GM23248 (cell line): ENCODE results near the gene CD46. TPM values are rescaled to one million over a fixed set of nuclear protein-coding genes. Genes with fewer than 3 reads are reported as not detected.

ENCODE experiments used
- DNase-seq: peaks from one replicate; pipeline ENCODE4 v3.0.0-alpha.2; 2015
- H2AFZ ChIP-seq: fragments of 200-600 bp; sonication (generic); 2 replicates; pipeline ENCODE4 v1.6.1; 2016; ENCODE audit warnings: antibody characterized with exemption
- H3F3A ChIP-seq: fragments of 200-600 bp; sonication (generic); 2 replicates; pipeline ENCODE4 v1.6.1; 2016; ENCODE audit warnings: mild to moderate bottlenecking, antibody characterized with exemption, mixed run types; ENCODE audit not compliant: insufficient read depth
- H3K27ac ChIP-seq: fragments of 200-600 bp; sonication (generic); 2 replicates; pipeline ENCODE4 v1.5.1; 2016; ENCODE audit warnings: mild to moderate bottlenecking
- H3K27me3 ChIP-seq: fragments of 200-600 bp; sonication (generic); replicated peaks from 2 replicates; pipeline ENCODE4 v1.6.1; 2016; ENCODE audit warnings: mild to moderate bottlenecking; ENCODE audit not compliant: insufficient read depth
- H3K36me3 ChIP-seq: fragments of 200-600 bp; sonication (generic); 2 replicates; pipeline ENCODE4 v1.6.1; 2016; ENCODE audit warnings: low read depth, mild to moderate bottlenecking
- H3K4me1 ChIP-seq: fragments of 200-600 bp; sonication (generic); 2 replicates; pipeline ENCODE4 v1.6.1; 2016; ENCODE audit warnings: mild to moderate bottlenecking; ENCODE audit not compliant: insufficient read depth
- H3K4me2 ChIP-seq: fragments of 200-600 bp; sonication (generic); one replicate; pipeline ENCODE4 v1.6.1; 2016; ENCODE audit warnings: mild to moderate bottlenecking; ENCODE audit not compliant: unreplicated experiment
- H3K4me3 ChIP-seq: fragments of 200-600 bp; sonication (generic); 2 replicates; pipeline ENCODE4 v1.5.1; 2016; ENCODE audit warnings: mild to moderate bottlenecking
- H3K79me2 ChIP-seq: fragments of 200-600 bp; sonication (generic); 2 replicates; pipeline ENCODE4 v1.6.1; 2016; ENCODE audit warnings: mild to moderate bottlenecking; ENCODE audit not compliant: insufficient read depth
- H3K9ac ChIP-seq: fragments of 200-600 bp; sonication (generic); 2 replicates; pipeline ENCODE4 v1.6.1; 2016; ENCODE audit warnings: mild to moderate bottlenecking
- H3K9me2 ChIP-seq: fragments of 200-600 bp; sonication (generic); 2 replicates; pipeline ENCODE4 v1.6.1; 2016; ENCODE audit warnings: mixed run types, mild to moderate bottlenecking, moderate library complexity; ENCODE audit not compliant: insufficient read depth
- H3K9me3 ChIP-seq: fragments of 200-600 bp; sonication (generic); one replicate; pipeline ENCODE4 v1.6.1; 2017; ENCODE audit warnings: low read depth
- H4K20me1 ChIP-seq: fragments of 200-600 bp; sonication (generic); 2 replicates; pipeline ENCODE4 v1.6.0; 2016; ENCODE audit not compliant: insufficient read depth
- EZH2 ChIP-seq: fragments of 200-600 bp; sonication (generic); IDR thresholded peaks from 2 replicates; pipeline ENCODE4 v1.6.1; 2018; ENCODE audit warnings: antibody characterized with exemption, mild to moderate bottlenecking; ENCODE audit not compliant: insufficient read depth, poor library complexity, severe bottlenecking
- EZH2phosphoT487 ChIP-seq: fragments of 200-600 bp; sonication (generic); IDR thresholded peaks from 2 replicates; pipeline ENCODE4 v1.6.1; 2018; ENCODE audit warnings: antibody characterized with exemption, moderate library complexity, mild to moderate bottlenecking, low read depth; ENCODE audit not compliant: insufficient read depth
- WGBS, 2 experiments: methylation state at CpG; one replicate each; pipeline ENCODE4 v1.1.6; 2015 to 2017; ENCODE audit warnings: low lambda C conversion rate in 2 of 2, low coverage in 1 of 2; ENCODE audit errors: missing lambda C conversion rate in 2 of 2; 5-methylcytosine and 5-hydroxymethylcytosine counted together
- in situ Hi-C: fragments of 300-500 bp; cut with MboI; formaldehyde crosslinking; loops from 2 replicates; pipeline ENCODE4 v1.15.0; 2020
- polyA plus RNA-seq: library from polyadenylated mRNA; unstranded; fragments of >200 nt; fragmentation: Nextera tagmentation; extraction: Ambion mirVana; gene quantifications from 2 replicates; pipeline ENCODE4 v1.2.1, GENCODE V29; 2016
- total RNA-seq: library from RNA; depleted of rRNA; stranded (reverse); fragments of >200 nt; shearing (Covaris generic); gene quantifications from 2 replicates; pipeline ENCODE4 v1.2.3, GENCODE V29; 2014

Gene CD46
- total and polyA plus RNA-seq, 2 experiments from 2014 or later: 49.2 to 117 TPM

- Histone ChIP-seq H3K9me2 (no peaks in the 10 kb centered on the region), H3K4me1 (peaks cover 35% of the 10 kb centered on the region), H3K27me3 (no peaks in the 10 kb centered on the region), H3K9ac (no peak overlapping the region), H3K4me3 (no peak overlapping the region), H2AFZ (no peak overlapping the region), H3F3A (peaks cover 17% of the 10 kb centered on the region), H3K36me3 (no peaks in the 10 kb centered on the region), H3K4me2 (no peak overlapping the region), H4K20me1 (no peaks in the 10 kb centered on the region), H3K79me2 (no peaks in the 10 kb centered on the region), H3K27ac (no peak overlapping the region), H3K9me3 (no peaks in the 10 kb centered on the region)
- in situ Hi-C loops: no loop called here
- DNase-seq: no peak
- TF ChIP-seq EZH2 (no peak), EZH2phosphoT487 (no peak)
- 97 to 100% methylated on average over 7 to 8 of the region's 8 CpGs for WGBS, 2 experiments
Observed at GRCh38 chr1:207811319-207811718, 59.5 kb downstream of the CD46 start.

DNA sequence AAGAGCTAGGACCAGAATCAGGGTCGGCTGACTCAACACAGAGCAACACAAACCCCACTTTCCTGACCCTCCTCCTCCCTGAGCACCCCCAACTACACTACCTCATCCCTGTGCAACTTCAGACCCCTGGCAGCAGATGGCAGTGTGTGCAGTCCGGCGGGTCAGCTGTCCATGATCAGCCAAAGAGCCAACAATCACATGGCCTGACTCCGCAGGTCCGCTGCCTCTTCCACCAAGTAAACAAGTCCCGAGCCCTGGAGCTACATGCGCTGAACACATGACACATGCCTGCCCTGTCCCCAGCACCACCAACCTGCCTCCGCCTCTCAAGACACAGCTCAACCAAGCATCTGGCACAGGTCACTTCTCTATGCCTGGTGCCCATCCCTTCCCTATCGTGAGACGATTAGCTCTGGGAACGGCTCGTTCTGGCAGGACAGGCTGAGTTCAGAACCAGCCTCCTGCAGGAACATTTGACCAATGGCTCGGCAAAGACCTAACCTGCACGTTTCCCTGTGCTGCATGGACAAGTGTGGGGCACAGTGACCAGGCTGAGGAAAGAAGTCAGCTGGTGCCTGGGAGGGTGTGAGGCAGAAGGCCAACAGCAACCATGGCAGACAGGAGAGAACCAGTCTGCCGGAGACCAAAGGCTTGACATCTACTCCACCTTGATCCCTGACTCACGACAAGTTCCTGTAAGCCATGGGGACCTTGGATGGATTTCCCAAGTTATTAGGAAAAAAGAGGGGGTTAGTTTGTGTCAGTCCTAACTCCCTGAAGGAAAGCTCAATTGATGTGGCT, 60.3 kb downstream of the CD46 start:
- Histone ChIP-seq H3K9ac (no peak overlapping the region), H3F3A (peaks cover 17% of the 10 kb centered on the region), H3K79me2 (no peaks in the 10 kb centered on the region), H3K36me3 (no peaks in the 10 kb centered on the region), H3K27ac (no peak overlapping the region), H3K9me2 (no peaks in the 10 kb centered on the region), H4K20me1 (no peaks in the 10 kb centered on the region), H3K27me3 (no peaks in the 10 kb centered on the region), H2AFZ (no peak overlapping the region), H3K4me3 (no peak overlapping the region), H3K4me2 (no peak overlapping the region), H3K4me1 (peaks cover 34% of the 10 kb centered on the region), H3K9me3 (no peaks in the 10 kb centered on the region)
- DNase-seq: peak; percentile 31
- WGBS, 2 experiments: 88 to 91% methylated on average over 16 of the region's 16 CpGs
- in situ Hi-C loops: no loop called here
- no peak for TF ChIP-seq EZH2phosphoT487

- no peak overlapping the region for H3K9ac ChIP-seq
- no peak overlapping the region for H2AFZ ChIP-seq
- H4K20me1 ChIP-seq: no peaks in the 10 kb centered on the region
- H3K4me3 ChIP-seq: no peak overlapping the region
- no peaks in the 10 kb centered on the region for H3K27me3 ChIP-seq
- H3K9me2 ChIP-seq: no peaks in the 10 kb centered on the region
- H3K27ac ChIP-seq: no peak overlapping the region
- H3K4me1 ChIP-seq: peaks cover 34% of the 10 kb centered on the region
- H3K36me3 ChIP-seq: no peaks in the 10 kb centered on the region
- peaks cover 17% of the 10 kb centered on the region for H3F3A ChIP-seq
- no peak for DNase-seq
- no peaks in the 10 kb centered on the region for H3K9me3 ChIP-seq
- TF ChIP-seq EZH2phosphoT487: no peak
- TF ChIP-seq EZH2: no peak
- no peaks in the 10 kb centered on the region for H3K79me2 ChIP-seq
- in situ Hi-C loops: no loop called here
- H3K4me2 ChIP-seq: no peak overlapping the region
- WGBS, 2 experiments: 96 to 98% methylated on average over 10 of the region's 10 CpGs
Observed at GRCh38 chr1:207812778-207813511, 61.1 kb downstream of the CD46 start.

GRCh38 chr1:207813512-207813881, 61.6 kb downstream of the CD46 start:
- Histone ChIP-seq H3K4me2 (no peak overlapping the region), H3K27me3 (no peaks in the 10 kb centered on the region), H3K27ac (no peak overlapping the region), H3K4me1 (peaks cover 34% of the 10 kb centered on the region), H4K20me1 (no peaks in the 10 kb centered on the region), H3K4me3 (no peak overlapping the region), H3K9me2 (no peaks in the 10 kb centered on the region), H3K79me2 (no peaks in the 10 kb centered on the region), H3F3A (peaks cover 17% of the 10 kb centered on the region), H3K36me3 (no peaks in the 10 kb centered on the region), H3K9me3 (no peaks in the 10 kb centered on the region), H3K9ac (no peak overlapping the region), H2AFZ (no peak overlapping the region)
- no peak for DNase-seq
- in situ Hi-C loops: no loop called here
- TF ChIP-seq EZH2phosphoT487: no peak
- no peak for TF ChIP-seq EZH2
- 79 to 83% methylated on average over 3 of the region's 3 CpGs for WGBS, 2 experiments
